HG03139 (cell line): ENCODE data around the gene RIPK4.

Source experiments
- ATAC-seq: cut with Tn5 transposase; IDR thresholded peaks from one replicate; pipeline ENCODE4 v1.9.1; 2021; ENCODE audit not compliant: unreplicated experiment

Gene RIPK4

DNA sequence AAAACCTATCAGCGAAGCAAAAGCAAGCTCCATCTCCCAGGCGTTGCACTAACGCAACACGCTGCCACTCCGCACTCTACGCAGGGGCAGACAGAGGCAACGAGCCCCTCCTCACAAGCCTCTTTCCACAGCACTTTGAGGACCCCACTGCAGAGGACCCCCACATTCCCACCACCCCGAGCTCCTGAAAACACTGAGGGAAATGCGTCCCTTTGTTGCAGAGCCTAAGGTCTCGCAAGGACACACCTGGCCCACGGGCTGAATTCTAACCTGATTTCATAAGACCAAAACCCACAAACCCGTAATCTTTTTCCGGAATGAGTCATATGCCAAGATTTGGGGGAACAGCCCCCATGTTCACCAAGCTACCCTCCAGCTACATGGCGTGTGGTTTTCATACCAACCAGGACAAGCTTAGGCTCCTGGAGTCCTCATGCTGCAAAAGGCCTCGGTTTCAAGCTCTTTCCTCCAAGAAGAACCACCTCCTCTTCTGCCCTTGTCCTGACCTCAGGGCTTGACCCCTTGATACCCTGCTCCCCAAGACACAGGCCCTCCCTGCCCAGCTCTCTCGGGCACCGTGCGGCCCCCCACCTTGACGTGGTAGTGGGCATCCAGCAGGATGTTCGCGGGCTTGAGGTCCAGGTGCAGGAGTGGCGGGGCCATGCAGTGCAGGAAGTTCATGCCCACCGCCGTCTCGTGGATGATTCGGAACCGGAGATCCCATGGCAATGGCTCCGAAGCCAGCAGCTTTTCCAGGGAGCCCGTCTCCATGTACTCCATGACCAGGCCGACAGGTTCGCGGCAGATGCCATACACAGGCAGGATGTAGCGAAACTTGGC is 10.7 kb downstream of the RIPK4 start:
- no peak for ATAC-seq

DNA sequence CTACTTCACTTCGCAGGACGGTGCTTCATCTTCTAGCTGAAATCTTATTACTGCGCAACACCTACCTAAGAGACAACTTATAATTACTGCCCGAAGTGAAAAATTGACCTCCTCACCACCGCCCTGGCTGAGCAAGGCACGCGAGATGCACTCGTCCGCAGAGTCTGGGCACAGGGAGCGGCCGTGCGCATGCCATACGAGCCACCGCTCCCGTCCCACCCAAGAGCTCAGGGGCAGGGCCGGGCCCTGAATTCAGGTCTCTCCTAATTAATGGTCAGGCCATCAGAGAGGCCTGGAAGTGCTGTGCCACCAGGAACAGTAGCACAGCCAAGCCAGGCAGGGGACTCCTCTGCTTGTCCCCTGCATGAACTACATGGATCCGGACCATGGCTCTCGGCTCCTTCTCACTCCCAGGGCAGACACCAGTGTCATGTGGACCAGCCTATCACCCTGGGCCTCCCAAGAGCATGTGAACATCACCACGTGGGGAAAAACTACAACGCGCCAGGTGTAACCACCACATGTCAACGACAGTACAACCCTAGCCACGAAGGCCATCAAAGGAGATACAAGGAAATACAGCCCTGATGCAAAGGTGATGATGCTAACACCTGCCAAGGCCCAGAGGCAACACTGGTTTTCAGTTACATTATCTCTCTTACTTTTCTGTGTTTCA is 11.5 kb downstream of the RIPK4 start:
- ATAC-seq = no peak

DNA sequence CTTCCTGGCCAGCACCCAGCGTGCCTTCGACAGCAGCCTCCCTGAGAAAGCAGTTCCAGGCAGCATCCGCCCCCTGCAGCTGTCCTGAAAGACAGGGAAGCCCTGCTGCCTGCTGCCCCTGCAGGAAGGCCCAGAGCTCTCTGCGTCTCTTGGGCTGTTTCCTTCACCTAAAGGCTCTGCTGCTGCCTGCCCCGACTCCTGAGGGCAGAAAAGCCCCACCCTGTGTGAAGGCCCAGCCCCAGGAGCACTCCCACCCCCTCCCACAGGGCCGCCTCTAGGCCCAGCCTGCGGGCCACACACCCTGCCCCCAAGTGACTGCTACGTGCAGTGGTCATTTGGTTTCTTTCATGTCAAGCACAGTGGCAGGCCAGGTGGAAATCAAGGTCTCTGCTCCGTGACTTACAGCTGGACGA is 12.4 kb downstream of the RIPK4 start:
- no peak for ATAC-seq

DNA sequence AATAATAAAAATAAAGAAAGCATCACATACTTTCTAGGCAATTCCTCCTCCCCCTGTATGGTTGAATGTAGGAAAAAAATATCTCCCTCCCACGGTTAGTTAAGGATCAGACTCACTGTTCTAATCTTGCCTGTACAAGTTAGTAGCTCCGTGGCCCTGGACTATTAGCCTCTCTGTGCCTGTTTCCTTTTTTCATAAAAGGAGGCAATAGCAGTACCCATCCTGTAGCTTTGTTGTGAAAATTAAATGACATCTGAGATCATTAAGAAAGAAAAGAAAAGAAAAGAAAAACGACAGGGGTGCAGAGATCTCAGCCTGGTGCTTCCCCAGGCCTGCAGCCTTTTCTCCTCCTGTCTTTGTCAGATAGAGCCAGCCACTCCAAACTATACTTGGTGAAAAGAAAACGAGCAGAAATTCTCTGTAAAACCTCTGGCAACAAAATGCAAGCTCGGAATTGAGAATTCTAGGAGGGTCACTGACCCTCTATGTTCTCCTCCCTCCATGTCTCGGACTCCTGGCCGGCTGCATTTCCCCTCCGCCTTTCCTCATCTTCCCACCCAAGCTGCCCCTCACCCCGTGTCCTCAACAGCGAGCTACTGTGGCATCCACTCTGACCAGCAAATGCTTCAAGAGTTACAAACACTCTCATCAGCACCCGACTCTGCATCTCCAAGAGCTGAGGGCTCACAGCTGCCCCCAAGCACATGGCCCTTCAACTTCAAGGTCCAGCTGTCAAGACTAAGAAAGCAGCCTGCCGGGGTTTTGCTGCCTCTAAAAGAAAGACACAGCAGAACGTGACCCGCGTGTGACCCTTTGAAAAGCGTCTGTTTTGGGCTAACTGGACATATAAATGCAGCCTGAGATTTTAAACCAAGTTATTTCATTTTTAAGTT is 13.6 kb downstream of the RIPK4 start:
- ATAC-seq = no peak

- no peak for ATAC-seq
These were observed 14.6 kb downstream of the RIPK4 start for GRCh38 chr21:41752231-41752681.

DNA sequence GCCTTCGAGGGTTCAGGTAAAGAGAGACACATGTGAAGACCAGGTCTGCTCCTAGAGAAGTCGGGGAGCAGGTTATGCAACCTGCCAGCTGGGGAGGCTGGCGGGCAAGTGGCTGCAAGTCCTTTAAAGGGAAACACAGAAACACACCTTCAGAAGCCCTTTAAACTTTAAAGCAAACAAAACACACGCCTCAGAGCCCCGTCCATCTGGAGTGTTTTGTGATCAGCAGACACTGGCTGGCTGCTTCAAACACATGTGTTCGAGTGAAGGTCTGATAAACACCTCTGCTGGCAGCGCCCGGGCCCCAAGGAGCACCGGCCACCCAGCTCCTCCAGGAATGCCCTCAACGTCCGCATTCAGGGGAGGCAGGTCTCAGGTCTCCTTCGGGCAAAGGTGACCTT is 15.2 kb downstream of the RIPK4 start:
- ATAC-seq = no peak

- ATAC-seq = no peak
These were observed 16.2 kb downstream of the RIPK4 start for GRCh38 chr21:41750532-41751151.

- no peak for ATAC-seq
These were observed 16.8 kb downstream of the RIPK4 start for GRCh38 chr21:41750051-41750450.

DNA sequence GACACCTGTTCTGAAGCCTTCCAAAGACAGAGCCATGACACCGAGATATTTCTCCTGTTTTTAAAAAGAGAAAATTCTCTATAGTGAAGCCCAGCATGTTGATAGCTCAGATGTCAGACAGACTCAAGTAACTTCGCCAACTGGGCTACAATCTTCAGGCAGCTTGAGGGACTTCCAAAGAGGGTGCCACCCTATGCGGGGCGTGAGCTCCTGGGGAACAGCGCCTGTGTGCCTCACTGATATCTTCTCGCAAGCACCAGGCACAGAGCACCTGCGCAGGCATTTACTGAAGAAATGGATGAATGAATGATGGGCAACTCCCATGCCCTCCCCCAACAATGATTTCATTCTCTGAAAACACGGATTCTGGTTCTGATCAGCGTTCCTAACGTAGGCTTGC is 17.6 kb downstream of the RIPK4 start:
- ATAC-seq = no peak

DNA sequence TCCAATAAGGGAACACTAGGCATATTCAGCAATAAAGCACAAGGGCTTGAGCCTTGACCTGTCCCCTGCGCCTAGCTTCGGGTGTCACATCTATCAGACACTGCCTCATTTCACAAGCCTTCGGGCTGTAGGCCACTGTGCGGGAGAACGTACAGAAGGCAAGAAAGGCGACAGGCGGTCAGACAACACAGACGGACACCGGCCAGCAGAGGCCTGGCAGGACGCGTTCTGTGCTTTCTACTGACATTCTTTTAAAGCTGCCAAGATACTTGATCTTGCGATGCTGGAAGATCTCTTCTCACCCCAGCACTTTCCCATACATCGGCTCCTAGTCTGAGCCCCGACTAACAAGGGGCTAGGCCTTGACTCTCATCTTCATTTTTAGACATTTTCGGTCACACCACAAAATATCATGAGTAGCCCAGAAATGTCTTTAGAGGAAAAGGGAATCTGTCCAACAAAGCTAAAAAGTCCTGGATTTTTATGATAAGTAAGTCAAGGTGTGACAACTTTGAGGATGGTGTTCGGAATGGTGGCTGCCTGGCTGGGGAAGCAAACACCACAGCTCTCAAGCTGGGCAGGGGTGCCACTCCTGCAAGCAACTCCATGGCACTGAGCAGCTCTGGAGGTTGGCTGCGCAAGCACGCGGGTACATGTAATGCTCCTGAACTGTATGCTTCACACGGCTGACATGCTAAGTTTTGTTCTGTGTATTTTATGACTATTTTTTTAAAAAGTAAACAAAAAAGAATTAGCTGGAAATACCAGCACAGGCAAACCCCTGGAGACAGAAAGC is 18.7 kb downstream of the RIPK4 start:
- ATAC-seq = no peak

DNA sequence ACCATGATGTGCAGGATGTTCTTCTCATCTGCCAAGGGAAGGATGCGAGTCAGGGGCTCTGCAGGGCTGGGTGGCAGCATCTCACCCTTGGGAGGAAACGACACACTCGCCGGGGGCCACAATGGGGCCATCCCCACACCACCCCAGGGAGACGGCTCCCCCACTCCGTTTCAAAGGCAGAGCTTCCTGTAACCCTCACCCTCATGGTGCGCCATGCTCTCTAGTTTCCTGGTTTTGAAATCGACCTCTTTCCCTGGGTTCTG is 20.2 kb downstream of the RIPK4 start:
- no peak for ATAC-seq

DNA sequence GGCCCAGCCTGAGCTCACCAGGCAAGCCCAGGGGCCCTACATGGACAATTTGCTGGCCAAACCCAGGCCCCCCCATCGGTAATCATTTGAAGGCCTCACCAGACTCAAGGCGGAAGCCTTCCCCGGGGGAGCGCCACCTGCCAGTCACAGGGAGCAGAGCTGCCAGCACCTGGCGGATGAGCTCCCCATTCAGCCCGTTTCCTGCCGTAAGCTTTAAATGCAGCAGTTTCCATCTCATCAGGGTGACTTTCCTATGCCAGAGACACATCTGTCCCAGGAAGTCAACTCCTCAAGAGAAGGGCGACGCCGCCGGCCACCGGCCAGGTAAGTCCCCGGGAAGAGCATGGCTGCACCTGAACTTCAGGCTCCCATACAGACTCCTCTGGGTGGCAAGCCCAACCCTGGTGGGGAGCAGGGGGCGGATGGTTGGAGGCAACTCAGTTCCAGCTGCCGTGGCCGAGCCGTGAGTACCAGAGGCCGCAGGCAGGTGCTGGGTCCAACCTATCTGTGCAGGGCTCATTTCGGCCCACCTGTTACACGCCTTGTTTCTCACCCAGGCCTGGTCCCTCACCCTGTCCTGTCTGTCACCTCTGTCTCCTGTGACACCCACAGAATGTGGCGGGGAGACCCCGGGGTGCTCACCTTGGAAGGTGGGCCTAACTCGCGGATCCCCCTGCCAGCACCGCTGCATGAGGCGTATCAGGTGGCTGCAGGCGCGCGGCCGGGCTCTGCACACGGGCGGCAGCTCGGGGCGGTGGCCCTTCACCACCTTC is 20.7 kb downstream of the RIPK4 start:
- no peak for ATAC-seq

DNA sequence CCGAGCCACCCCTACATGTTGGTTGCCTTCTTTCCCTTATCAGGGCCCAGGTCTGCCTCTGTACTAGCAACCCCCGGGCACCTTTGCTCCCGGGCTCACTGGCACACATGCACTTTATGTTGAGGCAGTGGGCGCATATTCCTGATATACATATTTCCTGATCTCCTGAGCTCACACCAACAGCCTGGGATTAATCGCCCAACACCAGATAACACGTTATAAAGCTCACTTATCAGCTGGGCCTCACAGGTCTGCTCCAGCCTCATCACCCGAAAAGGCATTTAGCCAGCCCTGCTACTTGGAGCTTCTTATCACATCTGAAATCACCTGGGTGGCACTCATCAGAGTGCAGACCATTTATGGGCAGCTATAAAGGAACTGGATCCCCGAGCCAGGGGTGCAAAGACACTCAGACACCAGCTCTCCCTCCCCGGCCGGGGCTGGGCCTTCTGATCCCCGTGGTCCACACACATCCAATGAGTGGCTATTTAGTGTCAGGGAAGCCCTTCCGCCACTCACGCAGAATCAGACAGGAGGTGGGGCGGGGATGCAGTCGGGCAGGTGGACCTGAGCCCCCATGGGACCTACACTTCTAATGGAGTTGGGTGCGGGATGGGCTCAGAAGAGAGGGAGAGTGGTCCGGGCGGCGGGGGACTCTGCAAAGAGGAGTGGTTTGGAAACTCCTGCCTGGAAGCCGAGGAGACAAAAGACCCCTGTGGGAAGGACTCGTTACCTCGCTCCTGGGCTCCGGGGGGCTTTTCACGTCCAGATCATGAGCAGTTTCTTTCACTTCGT is 21.6 kb downstream of the RIPK4 start:
- ATAC-seq = no peak

DNA sequence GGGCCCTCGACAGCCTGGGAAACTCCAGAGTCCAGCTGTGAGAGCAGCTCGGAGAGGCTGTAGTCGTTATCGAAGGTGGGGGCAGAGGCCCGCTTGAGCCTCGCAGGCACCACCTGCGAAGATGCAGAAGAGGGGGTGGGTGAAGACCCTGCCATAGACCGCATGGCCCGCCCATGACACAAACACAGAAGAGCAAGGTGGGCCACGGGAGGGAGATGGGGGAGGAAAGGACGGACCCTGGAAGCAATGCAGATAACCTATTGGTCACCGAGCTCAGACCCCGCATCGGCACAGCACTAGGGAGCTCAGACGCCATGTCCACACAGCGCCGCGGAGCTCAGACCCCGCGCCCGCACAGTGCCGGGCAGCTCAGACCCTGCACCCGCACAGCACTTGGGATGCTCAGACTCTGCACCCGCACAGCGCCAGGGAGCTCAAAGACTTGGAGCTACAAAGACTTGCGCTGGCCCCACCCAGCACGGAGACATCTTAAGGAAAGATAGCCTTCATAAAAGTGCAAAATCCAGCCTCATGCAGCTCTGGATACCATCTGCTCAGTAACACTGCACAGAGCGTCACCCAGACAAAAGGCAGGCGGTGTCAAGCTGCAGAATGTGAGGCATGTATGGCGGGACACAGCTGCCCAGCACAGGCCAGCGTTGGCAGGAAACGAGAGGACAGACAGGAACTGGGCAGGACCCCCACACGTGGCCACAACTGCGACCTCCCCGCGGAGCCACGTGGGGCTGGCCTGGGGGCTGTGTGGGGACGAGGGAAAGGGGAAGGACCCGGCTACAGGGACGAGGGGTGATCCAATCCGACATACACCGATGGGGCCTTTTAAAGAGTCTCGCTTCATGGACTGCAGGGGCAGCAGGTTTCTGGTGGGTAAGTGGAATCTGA is 22.6 kb downstream of the RIPK4 start:
- ATAC-seq = no peak

- ATAC-seq = no peak
These were observed 23.4 kb downstream of the RIPK4 start for GRCh38 chr21:41743321-41744027.

- ATAC-seq = no peak
These were observed 24.6 kb downstream of the RIPK4 start for GRCh38 chr21:41742073-41742875.
